Naive thymus-derived CD4-positive, alpha-beta T cell (primary cell): ENCODE results near the gene IL21R. TPM values are rescaled to one million over a fixed set of nuclear protein-coding genes. Genes with fewer than 3 reads are reported as not detected.

Experiments
- ATAC-seq: fragments of 150-1000 bp; cut with Tn5 transposase; 2 replicates; pipeline ENCODE4 v1.10.0; 2021; ENCODE audit warnings: mild to moderate bottlenecking, moderate library complexity
- CTCF ChIA-PET: fragments of 350-600 bp; sonication (Branson Sonifier 250); formaldehyde crosslinking; loops from one replicate; lab custom pipeline; 2021; ENCODE audit warnings: antibody characterized with exemption; lab: Charles Lee
- POLR2A ChIA-PET: fragments of 350-600 bp; sonication (Branson Sonifier 250); formaldehyde crosslinking; loops from one replicate; lab custom pipeline; 2021; ENCODE audit warnings: antibody characterized with exemption, inconsistent platforms; lab: Charles Lee
- DNase-seq, 9 donors: peaks; one replicate each; pipeline versions ENCODE4 v3.0.0 to v3.0.0-alpha.2; 2020 to 2022; ENCODE audit warnings: mixed read lengths in 1 of 9
- H3K27ac ChIP-seq: one replicate; pipeline ENCODE4 v1.7.0; 2013; ENCODE audit warnings: mild to moderate bottlenecking, low read depth, low read length, moderate library complexity
- H3K27me3 ChIP-seq, 2 donors: one replicate each; pipeline ENCODE4 v1.7.0; 2013; ENCODE audit warnings: low read length in 2 of 2, mild to moderate bottlenecking in 2 of 2, moderate library complexity in 2 of 2; ENCODE audit not compliant: control insufficient read depth in 2 of 2, insufficient read depth in 2 of 2
- H3K36me3 ChIP-seq, 3 experiments: 1 replicate in 2 of 3; 2 replicates in 1 of 3; pipeline ENCODE4 v1.7.0; 2013; ENCODE audit warnings: low read length in 3 of 3, mild to moderate bottlenecking in 3 of 3, moderate library complexity in 1 of 3; ENCODE audit not compliant: insufficient read depth in 3 of 3, control insufficient read depth in 2 of 3
- H3K4me1 ChIP-seq, 2 donors: one replicate each; pipeline ENCODE4 v1.7.0; 2013; ENCODE audit warnings: low read length in 2 of 2, mild to moderate bottlenecking in 2 of 2, moderate library complexity in 1 of 2; ENCODE audit not compliant: control insufficient read depth in 2 of 2, insufficient read depth in 2 of 2
- H3K4me3 ChIP-seq: 2 replicates; pipeline ENCODE4 v1.7.0; 2013; ENCODE audit warnings: mild to moderate bottlenecking, low read length
- H3K9me3 ChIP-seq, 3 experiments: 1 replicate in 2 of 3; 2 replicates in 1 of 3; pipeline ENCODE4 v1.7.0; 2013; ENCODE audit warnings: low read length in 3 of 3; ENCODE audit not compliant: control insufficient read depth in 2 of 3
- H3K27ac Mint-ChIP-seq, 9 donors: one replicate each; pipeline ENCODE4 v1.8.0; 2020 to 2022; ENCODE audit warnings: mixed read lengths in 9 of 9, mild to moderate bottlenecking in 8 of 9, moderate library complexity in 5 of 9, inconsistent platforms in 2 of 9
- H3K27me3 Mint-ChIP-seq, 5 donors: one replicate each; pipeline ENCODE4 v1.8.0; 2021 to 2022; ENCODE audit warnings: mixed read lengths in 5 of 5, mild to moderate bottlenecking in 1 of 5
- H3K36me3 Mint-ChIP-seq, 5 donors: one replicate each; pipeline ENCODE4 v1.8.0; 2020 to 2022; ENCODE audit warnings: mixed read lengths in 5 of 5, mild to moderate bottlenecking in 3 of 5, inconsistent platforms in 1 of 5
- H3K4me1 Mint-ChIP-seq, 7 donors: one replicate each; pipeline ENCODE4 v1.8.0; 2020 to 2022; ENCODE audit warnings: mixed read lengths in 7 of 7, mild to moderate bottlenecking in 3 of 7, inconsistent platforms in 1 of 7
- H3K4me3 Mint-ChIP-seq, 10 donors: one replicate each; pipeline ENCODE4 v1.8.0; 2020 to 2022; ENCODE audit warnings: mild to moderate bottlenecking in 10 of 10, mixed read lengths in 10 of 10, moderate library complexity in 6 of 10, inconsistent platforms in 2 of 10
- H3K9me3 Mint-ChIP-seq, 11 donors: one replicate each; pipeline ENCODE4 v1.8.0; 2020 to 2022; ENCODE audit warnings: mixed read lengths in 11 of 11, mild to moderate bottlenecking in 4 of 11, inconsistent platforms in 1 of 11, moderate library complexity in 1 of 11
- intact Hi-C, 2 donors: fragments of 100-400 bp; cut with micrococcal nuclease; formaldehyde crosslinking; loops; one replicate each; pipeline ENCODE4 v1.15.1; 2023
- polyA plus RNA-seq, 2 donors: library from polyadenylated mRNA; unstranded; fragments of 300-500 nt; fragmentation: Illumina TruSeq; gene quantifications; one replicate each; pipeline ENCODE4 v1.2.3, GENCODE V29; 2021
- total RNA-seq, 6 experiments: library from RNA in 5 of 6; stranded (reverse) in 5 of 6; gene quantifications; 1 replicate in 5 of 6; 2 replicates in 1 of 6; pipeline ENCODE4 v1.2.3 and lab custom pipeline; 2021 to 2026

Gene IL21R
- total RNA-seq (10 to 100 TPM; 24.6 to 40.9 (median 31.4) TPM), polyA plus RNA-seq (10 to 100 TPM; 37.1 to 52.1 TPM), total RNA-seq (lab: John Stamatoyannopoulos, UW) (97.5 reads per million, percentile 84 among the genes with 10 or more reads in this experiment)

DNA sequence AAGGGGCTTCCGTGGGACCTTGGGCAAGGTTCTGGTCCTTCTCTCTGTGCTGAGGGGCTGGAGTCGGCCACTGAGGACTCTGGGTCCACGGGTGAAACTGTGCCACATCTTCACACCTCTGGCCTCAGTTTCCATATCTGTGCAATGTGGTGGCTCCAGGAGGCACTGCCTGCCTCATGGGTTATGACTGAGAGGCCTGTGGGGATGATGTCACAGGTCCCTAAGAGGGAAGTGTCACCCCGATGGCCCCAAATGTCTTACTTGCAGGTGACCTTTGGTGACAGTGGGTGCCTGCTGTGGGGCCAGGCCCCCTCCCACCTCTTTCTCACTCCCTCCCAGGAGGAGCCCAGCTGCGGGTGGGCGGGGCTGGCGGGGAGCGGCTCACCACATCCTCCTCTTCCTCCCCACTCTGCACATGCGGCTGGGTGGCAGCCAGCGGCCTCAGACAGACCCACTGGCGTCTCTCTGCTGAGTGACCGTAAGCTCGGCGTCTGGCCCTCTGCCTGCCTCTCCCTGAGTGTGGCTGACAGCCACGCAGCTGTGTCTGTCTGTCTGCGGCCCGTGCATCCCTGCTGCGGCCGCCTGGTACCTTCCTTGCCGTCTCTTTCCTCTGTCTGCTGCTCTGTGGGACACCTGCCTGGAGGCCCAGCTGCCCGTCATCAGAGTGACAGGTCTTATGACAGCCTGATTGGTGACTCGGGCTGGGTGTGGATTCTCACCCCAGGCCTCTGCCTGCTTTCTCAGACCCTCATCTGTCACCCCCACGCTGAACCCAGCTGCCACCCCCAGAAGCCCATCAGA, at the start of gene IL21R:
Gene IL21R (plus strand): TSS at position 407 of the 801 bp plus-strand sequence. CDS start 27,898 bp downstream, outside the sequence.
- H3K36me3 Mint-ChIP-seq = peaks cover 0 to 20% (median 4%) of the 10 kb centered on the region in 5 donors
- H3K27ac Mint-ChIP-seq = peak within 1 kb of the TSS; percentile 89 to 99 (median 98)
- H3K27me3 Mint-ChIP-seq = no peaks in the 10 kb centered on the region
- intact Hi-C loops = loop anchor here (1.0 to 2.0 kb wide), 12 partner anchors 11 to 199 kb away; partner anchors contain the start of gene KDM8 (in 1 of the 2)
- DNase-seq (peak; percentile 72 to 91 (median 87)), ATAC-seq (peak; percentile 91)
- no peaks in the 10 kb centered on the region for H3K9me3 ChIP-seq
- H3K4me3 Mint-ChIP-seq = peak within 1 kb of the TSS; percentile 76 to 99 (median 98)
- H3K4me3 ChIP-seq = peak within 1 kb of the TSS; percentile 88
- H3K27me3 ChIP-seq = no peaks in the 10 kb centered on the region
- POLR2A ChIA-PET = interaction anchor here (0.6 to 8.6 kb wide), 20 partner anchors 8 to 735 kb away, joined by 3 to 63 read pairs (median 6); no protein-coding TSS in a partner anchor
- peak within 1 kb of the TSS; percentile 91 for H3K27ac ChIP-seq
- CTCF ChIA-PET = interaction anchor here (0.6 to 0.9 kb wide), 4 partner anchors 11 to 256 kb away, joined by 3 to 5 read pairs (median 3); no protein-coding TSS in a partner anchor
- H3K4me1 ChIP-seq = peaks cover 38 to 44% of the 10 kb centered on the region in 2 donors
- peaks cover 23 to 75% (median 70%) of the 10 kb centered on the region in 7 donors for H3K4me1 Mint-ChIP-seq
- peaks cover 0 to 6% (median 0%) of the 10 kb centered on the region in 3 experiments for H3K36me3 ChIP-seq
- peaks cover 0 to 3% (median 0%) of the 10 kb centered on the region in 11 donors for H3K9me3 Mint-ChIP-seq

DNA sequence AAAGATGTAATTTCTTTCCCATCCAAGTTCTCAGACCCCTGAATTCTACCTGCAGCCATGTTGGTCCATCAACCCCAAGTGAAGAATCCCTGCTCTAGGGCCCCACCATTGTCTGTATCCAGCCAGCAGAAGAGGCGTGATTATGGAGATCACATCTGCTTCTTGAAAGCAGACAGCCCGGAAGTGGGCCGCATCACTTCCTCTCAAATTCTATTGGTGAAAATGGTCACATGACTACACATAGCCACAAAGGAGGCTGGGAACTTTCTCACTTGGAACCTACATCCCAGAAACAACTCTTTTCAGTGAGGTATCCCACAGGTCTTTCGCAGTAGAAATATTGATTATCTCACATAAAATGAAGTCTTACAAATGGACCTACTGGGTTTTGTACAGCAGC, 48.1 kb upstream of the IL21R start:
- H3K9me3 ChIP-seq = no peaks in the 10 kb centered on the region
- H3K4me3 ChIP-seq = no peak overlapping the region
- Mint-ChIP-seq H3K4me3 (no peak overlapping the region), H3K4me1 (peaks cover 13 to 39% (median 28%) of the 10 kb centered on the region in 7 donors), H3K36me3 (peaks cover 24 to 83% (median 63%) of the 10 kb centered on the region in 5 donors), H3K27me3 (no peaks in the 10 kb centered on the region), H3K9me3 (peaks cover 0 to 3% (median 0%) of the 10 kb centered on the region in 11 donors), H3K27ac (peak overlapping the region; percentile 39 to 91 (median 77))
- intact Hi-C loops = no loop called here
- no peak for DNase-seq
- ATAC-seq = no peak
- H3K27me3 ChIP-seq = no peaks in the 10 kb centered on the region
- ChIA-PET CTCF (interaction anchor here (0.9 to 2.2 kb wide), 2 partner anchors 128 to 174 kb away, joined by 4 to 10 read pairs; no protein-coding TSS in a partner anchor), POLR2A (interaction anchor here (1.6 kb wide), 1 partner anchor 17 kb away, joined by 4 read pairs; no protein-coding TSS in a partner anchor)
- H3K27ac ChIP-seq = peak overlapping the region; percentile 40
- H3K36me3 ChIP-seq = peaks cover 7 to 87% (median 53%) of the 10 kb centered on the region in 3 experiments
- H3K4me1 ChIP-seq = no peaks in the 10 kb centered on the region

DNA sequence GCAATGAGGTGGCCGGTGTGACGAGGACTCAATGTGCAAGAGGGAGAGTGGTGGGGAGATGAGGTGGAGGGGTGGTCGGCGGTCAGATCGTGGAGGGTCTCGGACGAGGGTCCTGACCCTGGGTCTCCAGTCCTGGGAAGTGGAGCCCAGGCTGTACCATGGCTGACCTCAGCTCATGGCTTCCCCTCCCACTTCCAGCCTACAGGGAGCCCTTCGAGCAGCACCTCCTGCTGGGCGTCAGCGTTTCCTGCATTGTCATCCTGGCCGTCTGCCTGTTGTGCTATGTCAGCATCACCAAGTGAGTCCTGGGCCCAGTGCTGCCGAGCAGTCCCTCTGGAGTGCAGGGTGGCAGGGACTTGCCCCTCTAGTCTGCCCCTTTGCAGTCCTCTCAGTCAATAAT, 46.4 kb upstream of the IL21R start:
- Histone ChIP-seq H3K36me3 (peaks cover 14 to 87% (median 57%) of the 10 kb centered on the region in 3 experiments), H3K27ac (peak overlapping the region; percentile 29), H3K4me1 (no peaks in the 10 kb centered on the region), H3K9me3 (no peaks in the 10 kb centered on the region), H3K27me3 (no peaks in the 10 kb centered on the region), H3K4me3 (no peak overlapping the region)
- peaks cover 24 to 77% (median 57%) of the 10 kb centered on the region in 5 donors for H3K36me3 Mint-ChIP-seq
- no peak overlapping the region for H3K4me3 Mint-ChIP-seq
- peaks cover 13 to 37% (median 25%) of the 10 kb centered on the region in 7 donors for H3K4me1 Mint-ChIP-seq
- H3K9me3 Mint-ChIP-seq = peaks cover 0 to 3% (median 0%) of the 10 kb centered on the region in 11 donors
- intact Hi-C loops = loop anchor here in 1 of 2 donors (1.0 kb wide), 1 partner anchor 120 kb away; no protein-coding TSS in a partner anchor
- H3K27ac Mint-ChIP-seq = peak overlapping the region; percentile 1 to 93 (median 77)
- peak; percentile 80 for ATAC-seq
- POLR2A ChIA-PET = interaction anchor here (1.3 to 2.4 kb wide), 3 partner anchors 12 to 125 kb away, joined by 3 to 10 read pairs (median 5); no protein-coding TSS in a partner anchor
- DNase-seq = peak in 6 of 9 donors; percentile 25 to 44 (median 37)
- H3K27me3 Mint-ChIP-seq = no peaks in the 10 kb centered on the region
- CTCF ChIA-PET = interaction anchor here (0.8 to 3.7 kb wide), 12 partner anchors 11 to 182 kb away, joined by 3 to 28 read pairs (median 4); no protein-coding TSS in a partner anchor

DNA sequence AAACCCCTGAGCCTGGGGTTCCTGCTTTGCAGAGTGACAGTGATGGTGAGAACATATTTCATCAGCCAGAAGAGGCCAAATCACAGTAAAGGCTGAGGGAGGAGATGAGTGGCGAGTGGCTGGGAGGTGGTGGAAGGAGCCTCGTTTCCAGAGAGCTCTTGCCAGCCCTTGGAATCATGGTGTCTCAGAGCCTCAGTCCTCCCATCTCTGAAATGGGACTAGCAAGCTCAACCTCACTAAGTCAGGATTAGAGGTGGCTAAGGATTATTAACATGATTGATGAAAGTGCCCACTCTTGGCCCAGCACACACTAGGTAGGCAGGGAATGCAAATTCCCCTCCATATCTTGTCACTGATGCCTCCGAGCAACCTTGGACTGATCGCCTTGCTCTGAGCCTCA, 45.2 kb upstream of the IL21R start:
- Histone ChIP-seq H3K4me1 (no peaks in the 10 kb centered on the region), H3K27ac (peak overlapping the region; percentile 12), H3K9me3 (no peaks in the 10 kb centered on the region), H3K27me3 (no peaks in the 10 kb centered on the region), H3K4me3 (no peak overlapping the region), H3K36me3 (peaks cover 10 to 87% (median 50%) of the 10 kb centered on the region in 3 experiments)
- ChIA-PET POLR2A (interaction anchor here (0.8 to 2.4 kb wide), 4 partner anchors 10 to 122 kb away, joined by 3 to 10 read pairs (median 4); no protein-coding TSS in a partner anchor), CTCF (interaction anchor here (0.8 to 3.7 kb wide), 5 partner anchors 10 to 124 kb away, joined by 3 to 28 read pairs (median 7); no protein-coding TSS in a partner anchor)
- H3K4me3 Mint-ChIP-seq = no peak overlapping the region
- peaks cover 10 to 34% (median 28%) of the 10 kb centered on the region in 7 donors for H3K4me1 Mint-ChIP-seq
- intact Hi-C loops = no loop called here
- H3K36me3 Mint-ChIP-seq = peaks cover 27 to 75% (median 54%) of the 10 kb centered on the region in 5 donors
- peak overlapping the region in 7 of 9 donors; percentile 33 to 90 (median 66) for H3K27ac Mint-ChIP-seq
- H3K27me3 Mint-ChIP-seq = no peaks in the 10 kb centered on the region
- ATAC-seq (no peak), DNase-seq (no peak)
- peaks cover 0 to 3% (median 0%) of the 10 kb centered on the region in 11 donors for H3K9me3 Mint-ChIP-seq

DNA sequence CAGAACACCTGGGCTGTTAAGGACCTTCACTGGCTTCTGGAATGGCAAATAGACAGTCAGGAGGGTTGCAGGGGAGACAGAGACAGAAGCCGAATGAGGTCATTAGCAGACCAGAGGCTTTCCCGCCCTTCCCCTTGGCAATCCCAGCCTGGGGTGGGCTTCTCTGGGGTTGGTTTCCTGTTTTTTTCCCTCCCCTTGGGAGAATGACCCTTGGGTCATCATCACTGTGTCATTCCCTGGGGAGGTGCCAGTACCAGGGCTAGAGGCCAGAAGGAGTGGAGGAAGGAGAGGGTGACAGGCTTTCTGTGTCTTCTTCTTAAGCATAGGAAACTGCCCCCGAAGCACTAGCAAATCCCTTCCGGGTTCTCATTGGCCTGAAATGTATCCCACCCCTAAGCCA, 42.9 kb upstream of the IL21R start:
- Mint-ChIP-seq H3K36me3 (peaks cover 29 to 76% (median 45%) of the 10 kb centered on the region in 5 donors), H3K4me1 (peaks cover 14 to 47% (median 33%) of the 10 kb centered on the region in 7 donors), H3K27me3 (no peaks in the 10 kb centered on the region), H3K4me3 (no peak overlapping the region), H3K27ac (peak overlapping the region; percentile 28 to 86 (median 75)), H3K9me3 (peaks cover 0 to 3% (median 0%) of the 10 kb centered on the region in 11 donors)
- Histone ChIP-seq H3K27ac (peak overlapping the region; percentile 44), H3K4me1 (peaks cover 0 to 2% of the 10 kb centered on the region in 2 donors), H3K36me3 (peaks cover 7 to 91% (median 34%) of the 10 kb centered on the region in 3 experiments), H3K9me3 (no peaks in the 10 kb centered on the region), H3K4me3 (no peak overlapping the region), H3K27me3 (no peaks in the 10 kb centered on the region)
- intact Hi-C loops = no loop called here
- DNase-seq = no peak
- ChIA-PET CTCF (no interaction called here), POLR2A (interaction anchor here (1.6 kb wide), 1 partner anchor 124 kb away, joined by 4 read pairs; no protein-coding TSS in a partner anchor)
- ATAC-seq = no peak

DNA sequence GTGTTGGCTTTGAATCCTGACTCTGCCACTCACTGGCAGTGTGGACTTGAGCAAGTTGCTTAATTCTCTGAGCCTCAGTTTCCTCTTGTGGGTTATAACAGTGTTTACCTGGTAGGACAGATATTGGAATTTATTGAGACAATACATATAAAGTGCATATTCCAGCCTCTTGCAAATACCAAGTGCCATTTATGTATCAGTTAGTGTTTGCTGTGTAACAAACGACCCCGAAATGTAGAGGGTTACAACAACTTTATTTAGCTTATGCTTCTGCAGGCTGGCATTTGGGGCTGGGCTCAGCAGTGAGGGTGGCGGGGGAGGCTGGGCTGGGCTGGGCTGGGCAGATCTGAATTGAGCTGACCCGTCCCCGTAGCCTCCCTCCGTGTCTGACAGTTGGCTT, 42.4 kb upstream of the IL21R start:
- Histone ChIP-seq H3K4me1 (peaks cover 0 to 6% of the 10 kb centered on the region in 2 donors), H3K36me3 (peaks cover 7 to 89% (median 30%) of the 10 kb centered on the region in 3 experiments), H3K27ac (peak overlapping the region; percentile 44), H3K27me3 (no peaks in the 10 kb centered on the region), H3K9me3 (no peaks in the 10 kb centered on the region), H3K4me3 (no peak overlapping the region)
- ChIA-PET POLR2A (interaction anchor here (0.6 to 1.6 kb wide), 2 partner anchors 48 to 125 kb away, joined by 4 read pairs; no protein-coding TSS in a partner anchor), CTCF (no interaction called here)
- H3K27ac Mint-ChIP-seq = peak overlapping the region; percentile 28 to 86 (median 75)
- no peak for ATAC-seq
- H3K4me3 Mint-ChIP-seq = no peak overlapping the region
- DNase-seq = no peak
- no peaks in the 10 kb centered on the region for H3K27me3 Mint-ChIP-seq
- H3K36me3 Mint-ChIP-seq = peaks cover 25 to 75% (median 41%) of the 10 kb centered on the region in 5 donors
- H3K4me1 Mint-ChIP-seq = peaks cover 13 to 49% (median 34%) of the 10 kb centered on the region in 7 donors
- H3K9me3 Mint-ChIP-seq = peaks cover 0 to 2% (median 0%) of the 10 kb centered on the region in 11 donors
- intact Hi-C loops = no loop called here
